ENCODE results near the gene FRYL. TPM values are rescaled to one million over a fixed set of nuclear protein-coding genes. Genes with fewer than 3 reads are reported as not detected.
A peak's percentile ranks its signal among the peaks of the same experiment; 100 is the strongest.
"Not testable (repeated sequence)": the region's sequence is repeated elsewhere in the genome, so short reads cannot be mapped to it uniquely, and the experiment has no call there.

The FRYL gene
- total RNA-seq, 1 donor from 2014 or later = 65.5 TPM

GRCh38 chr4:48725414-48725813 lies 54.7 kb downstream of the FRYL start:
- TF ChIP-seq, protein P1, sequence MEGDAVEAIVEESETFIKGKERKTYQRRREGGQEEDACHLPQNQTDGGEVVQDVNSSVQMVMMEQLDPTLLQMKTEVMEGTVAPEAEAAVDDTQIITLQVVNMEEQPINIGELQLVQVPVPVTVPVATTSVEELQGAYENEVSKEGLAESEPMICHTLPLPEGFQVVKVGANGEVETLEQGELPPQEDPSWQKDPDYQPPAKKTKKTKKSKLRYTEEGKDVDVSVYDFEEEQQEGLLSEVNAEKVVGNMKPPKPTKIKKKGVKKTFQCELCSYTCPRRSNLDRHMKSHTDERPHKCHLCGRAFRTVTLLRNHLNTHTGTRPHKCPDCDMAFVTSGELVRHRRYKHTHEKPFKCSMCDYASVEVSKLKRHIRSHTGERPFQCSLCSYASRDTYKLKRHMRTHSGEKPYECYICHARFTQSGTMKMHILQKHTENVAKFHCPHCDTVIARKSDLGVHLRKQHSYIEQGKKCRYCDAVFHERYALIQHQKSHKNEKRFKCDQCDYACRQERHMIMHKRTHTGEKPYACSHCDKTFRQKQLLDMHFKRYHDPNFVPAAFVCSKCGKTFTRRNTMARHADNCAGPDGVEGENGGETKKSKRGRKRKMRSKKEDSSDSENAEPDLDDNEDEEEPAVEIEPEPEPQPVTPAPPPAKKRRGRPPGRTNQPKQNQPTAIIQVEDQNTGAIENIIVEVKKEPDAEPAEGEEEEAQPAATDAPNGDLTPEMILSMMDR (IDR thresholded peaks at IDR 0.05; ENCODE audit: unreplicated experiment) = no peak
- Mint-ChIP-seq H3K9me3 (ENCODE audit: low read depth) (peaks cover 5% of the 10 kb centered on the region), H3K27ac (no peak overlapping the region), H3K27me3 (no peaks in the 10 kb centered on the region), H3K4me1 (ENCODE audit: low read depth) (peaks cover 34% of the 10 kb centered on the region), H3K4me3 (ENCODE audit: low read depth) (no peak overlapping the region), H3K36me3 (ENCODE audit: insufficient read depth) (peaks cover 6% of the 10 kb centered on the region)
- DNase-seq (ENCODE audit: low spot score, unreplicated experiment) = no peak

DNA sequence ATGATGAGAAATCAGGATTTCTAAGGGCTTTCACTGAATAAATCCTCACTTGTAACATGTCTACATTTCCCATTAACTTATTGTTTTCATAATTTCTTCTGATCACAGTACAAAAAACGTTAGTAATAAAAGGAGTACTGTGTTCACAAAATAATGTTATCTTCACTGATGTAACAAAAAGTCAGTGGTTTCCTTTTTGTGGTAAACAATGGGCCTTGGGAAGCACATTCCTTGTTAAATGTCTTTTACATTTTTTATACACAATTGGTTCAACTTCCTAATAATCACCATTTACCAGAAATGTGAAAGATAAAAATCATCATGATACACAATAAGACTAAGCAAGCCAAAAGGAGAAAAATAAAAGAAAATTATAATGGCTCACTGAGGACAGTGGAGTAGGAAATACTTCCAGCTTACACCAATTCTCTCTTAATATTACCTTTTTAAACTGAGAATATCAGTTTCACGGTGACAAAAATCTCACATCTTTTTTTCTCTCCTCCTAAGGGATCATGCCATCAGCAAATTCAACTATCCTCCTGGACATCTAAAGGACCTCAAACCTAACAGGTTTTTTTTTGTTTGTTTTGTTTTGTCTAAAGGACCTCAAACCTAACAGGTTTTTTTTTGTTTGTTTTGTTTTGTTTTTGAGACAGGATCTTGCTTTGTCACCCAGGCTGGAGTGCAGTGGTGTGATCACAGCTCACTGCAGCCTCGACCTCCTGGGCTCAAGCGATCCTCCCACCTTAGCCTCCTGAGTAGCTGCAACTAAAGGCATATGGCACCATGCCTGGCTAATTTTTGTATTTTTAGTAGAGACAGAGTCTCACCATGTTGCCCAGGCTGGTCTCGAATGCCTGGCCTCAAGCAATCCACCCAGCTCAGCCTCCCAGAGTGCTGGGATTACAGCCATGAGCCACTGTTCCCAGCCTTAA lies 57.3 kb downstream of the FRYL start:
- Mint-ChIP-seq H3K27me3 (no peaks in the 10 kb centered on the region), H3K4me1 (ENCODE audit: low read depth) (peaks cover 32% of the 10 kb centered on the region), H3K27ac (no peak overlapping the region), H3K9me3 (ENCODE audit: low read depth) (peaks cover 1% of the 10 kb centered on the region), H3K36me3 (ENCODE audit: insufficient read depth) (peaks cover 10% of the 10 kb centered on the region), H3K4me3 (ENCODE audit: low read depth) (no peak overlapping the region)
- DNase-seq (ENCODE audit: low spot score, unreplicated experiment) = no peak
- TF ChIP-seq, protein P1 (IDR thresholded peaks at IDR 0.05; ENCODE audit: unreplicated experiment) = no peak

GRCh38 chr4:48720459-48720858 lies 59.6 kb downstream of the FRYL start:
- no peaks in the 10 kb centered on the region for H3K27me3 Mint-ChIP-seq
- no peak for DNase-seq (ENCODE audit: low spot score, unreplicated experiment)
- H3K9me3 Mint-ChIP-seq (ENCODE audit: low read depth) = peaks cover 9% of the 10 kb centered on the region
- H3K4me1 Mint-ChIP-seq (ENCODE audit: low read depth) = peaks cover 22% of the 10 kb centered on the region
- no peak overlapping the region for H3K27ac Mint-ChIP-seq
- no peak overlapping the region for H3K4me3 Mint-ChIP-seq (ENCODE audit: low read depth)
- H3K36me3 Mint-ChIP-seq (ENCODE audit: insufficient read depth) = peaks cover 14% of the 10 kb centered on the region
- TF ChIP-seq, protein P1 (IDR thresholded peaks at IDR 0.05; ENCODE audit: unreplicated experiment) = no peak

DNA sequence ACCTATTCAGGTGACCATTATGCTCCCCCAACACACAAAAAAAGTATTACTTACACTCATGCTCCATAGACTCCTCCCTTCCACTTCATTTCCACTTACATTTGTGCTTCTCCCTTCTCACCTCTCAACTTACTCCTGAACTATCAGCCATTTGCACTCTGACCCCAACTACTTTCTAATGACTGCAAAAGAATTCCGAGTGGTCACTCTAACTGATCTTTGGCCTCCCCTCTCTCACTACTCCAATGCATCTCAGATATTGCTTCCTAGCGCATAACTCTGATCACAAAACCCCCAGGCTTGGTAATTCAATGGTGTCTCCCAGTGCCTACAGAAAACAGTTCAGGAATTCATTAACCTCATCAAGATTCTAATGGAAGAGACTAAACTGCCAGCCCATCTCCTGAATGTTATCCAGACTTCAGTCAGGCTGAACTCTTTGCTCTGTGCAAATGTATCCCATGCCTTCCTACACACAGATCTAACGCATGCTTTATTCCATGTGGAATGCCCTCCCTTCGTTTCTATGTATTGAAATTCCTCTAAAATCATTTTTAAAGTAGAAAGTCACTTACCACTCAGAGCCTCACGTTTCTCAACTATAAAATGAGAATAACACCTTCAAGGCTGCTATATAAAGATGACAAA lies 61.1 kb downstream of the FRYL start:
- H3K27me3 Mint-ChIP-seq = no peaks in the 10 kb centered on the region
- no peak overlapping the region for H3K4me3 Mint-ChIP-seq (ENCODE audit: low read depth)
- DNase-seq (ENCODE audit: low spot score, unreplicated experiment) = no peak
- peaks cover 11% of the 10 kb centered on the region for H3K4me1 Mint-ChIP-seq (ENCODE audit: low read depth)
- H3K9me3 Mint-ChIP-seq (ENCODE audit: low read depth) = peaks cover 9% of the 10 kb centered on the region
- H3K27ac Mint-ChIP-seq = peak overlapping the region; percentile 6
- TF ChIP-seq, protein P1 (IDR thresholded peaks at IDR 0.05; ENCODE audit: unreplicated experiment) = no peak
- H3K36me3 Mint-ChIP-seq (ENCODE audit: insufficient read depth) = peaks cover 14% of the 10 kb centered on the region

DNA sequence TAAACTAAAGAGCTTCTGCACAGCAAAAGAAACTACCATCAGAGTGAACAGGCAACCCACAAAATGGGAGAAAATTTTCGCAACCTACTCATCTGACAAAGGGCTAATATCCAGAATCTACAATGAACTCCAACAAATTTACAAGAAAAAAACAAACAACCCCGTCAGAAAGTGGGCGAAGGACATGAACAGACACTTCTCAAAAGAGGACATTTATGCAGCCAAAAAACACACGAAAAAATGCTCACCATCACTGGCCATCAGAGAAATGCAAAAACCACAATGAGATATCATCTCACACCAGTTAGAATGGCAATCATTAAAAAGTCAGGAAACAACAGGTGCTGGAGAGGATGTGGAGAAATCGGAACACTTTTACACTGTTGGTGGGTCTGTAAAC lies 63.8 kb downstream of the FRYL start:
- H3K4me3 Mint-ChIP-seq (ENCODE audit: low read depth); H3K4me1 Mint-ChIP-seq (ENCODE audit: low read depth): not testable (repeated sequence)

More for the DNA sequence above, 63.8 kb downstream of the FRYL start:
- not testable (repeated sequence) for H3K27me3 Mint-ChIP-seq; DNase-seq (ENCODE audit: low spot score, unreplicated experiment); H3K27ac Mint-ChIP-seq
- H3K9me3 Mint-ChIP-seq (ENCODE audit: low read depth) = peaks cover 23% of the 10 kb centered on the region
- peaks cover 25% of the 10 kb centered on the region for H3K36me3 Mint-ChIP-seq (ENCODE audit: insufficient read depth)
